Fibroblast of the aortic adventitia (primary cell): ENCODE data around the gene SLU7. TPM values are rescaled to one million over a fixed set of nuclear protein-coding genes. Genes with fewer than 3 reads are reported as not detected.
A peak's percentile ranks its signal among the peaks of the same experiment; 100 is the strongest.

Experiments
- DNase-seq: peaks from one replicate; pipeline ENCODE4 v3.0.0-alpha.2; 2010; ENCODE audit warnings: low read depth
- H3K4me3 ChIP-seq: 2 replicates; pipeline ENCODE4 v1.5.1; 2011; ENCODE audit warnings: low read depth, mild to moderate bottlenecking, control low read depth, low read length, moderate library complexity
- CTCF ChIP-seq: IDR thresholded peaks from 2 replicates; pipeline ENCODE4 v1.5.1; 2011; ENCODE audit warnings: mild to moderate bottlenecking, low read length, control low read depth, inconsistent platforms; ENCODE audit not compliant: insufficient read depth
- total RNA-seq: library from RNA; depleted of rRNA; stranded (reverse); fragments of >200 nt; gene quantifications from 2 replicates; pipeline ENCODE4 v1.2.3, GENCODE V29; 2012; ENCODE audit warnings: low replicate concordance

Gene SLU7
- 59.5 and 69.7 TPM in 2 replicates for total RNA-seq

GRCh38 chr5:160418561-160419457, at the start of gene SLU7:
SLU7 (minus strand) TSS chr5:160419081; CDS start chr5:160415294, 3,787 bp downstream.
- DNase-seq, result peak; percentile 94
- TF ChIP-seq CTCF, result no peak
- H3K4me3 ChIP-seq, result peak within 1 kb of the TSS; percentile 99

DNA sequence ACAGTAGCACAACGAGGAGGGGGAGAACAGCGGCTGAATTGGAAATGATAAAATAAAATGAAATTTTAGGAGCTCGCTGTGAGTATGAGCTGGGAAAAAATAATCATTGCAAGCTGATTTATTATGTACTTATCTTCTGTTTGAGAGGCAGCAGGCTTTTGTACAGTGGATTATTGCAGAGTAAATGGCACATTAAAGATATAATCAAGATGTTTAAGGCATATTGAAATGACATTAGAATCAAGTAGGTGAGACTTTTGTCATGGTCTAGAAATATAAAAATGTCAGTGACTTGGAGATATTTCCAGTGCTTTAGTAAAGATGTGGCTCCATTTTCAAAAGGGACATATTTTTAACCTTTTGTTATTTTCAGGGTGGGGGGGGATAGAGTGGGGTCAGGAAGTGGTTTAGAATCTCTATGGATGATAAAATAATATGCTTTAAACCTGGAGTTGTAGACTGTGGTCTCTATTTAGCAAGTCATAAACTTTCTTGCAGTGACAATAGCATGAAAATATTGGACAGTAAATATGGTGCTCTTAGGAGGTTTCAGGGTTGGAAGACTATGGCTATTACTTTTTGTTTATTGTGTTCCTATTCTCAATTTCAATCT, 49.6 kb upstream of the SLU7 start:
- no peak for TF ChIP-seq CTCF
- no peak for DNase-seq
- no peak overlapping the region for H3K4me3 ChIP-seq

GRCh38 chr5:160467555-160468362, 48.9 kb upstream of the SLU7 start:
- no peak for TF ChIP-seq CTCF
- peak; percentile 67 for DNase-seq
- no peak overlapping the region for H3K4me3 ChIP-seq

GRCh38 chr5:160466889-160467554, 48.1 kb upstream of the SLU7 start:
- no peak for TF ChIP-seq CTCF
- no peak overlapping the region for H3K4me3 ChIP-seq
- peak; percentile 79 for DNase-seq

GRCh38 chr5:160466116-160466515, 47.2 kb upstream of the SLU7 start:
- TF ChIP-seq CTCF, result no peak
- no peak overlapping the region for H3K4me3 ChIP-seq
- no peak for DNase-seq

DNA sequence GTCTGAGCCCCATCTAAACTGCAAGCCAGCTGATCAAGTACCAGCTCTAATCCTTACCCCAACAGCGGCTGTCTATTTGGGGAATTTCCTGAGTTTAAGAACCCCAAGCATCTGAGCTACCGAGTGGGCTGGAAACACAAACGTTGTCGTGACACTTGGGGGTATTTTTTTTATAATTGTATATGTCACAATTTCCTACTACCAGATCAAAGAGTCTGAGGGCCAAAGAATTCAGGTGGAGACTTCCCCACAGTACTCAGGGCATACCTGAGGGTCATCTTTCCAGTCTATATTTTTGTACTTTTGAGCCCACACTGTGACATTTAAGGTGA, 45.6 kb upstream of the SLU7 start:
- H3K4me3 ChIP-seq, result no peak overlapping the region
- no peak for TF ChIP-seq CTCF
- no peak for DNase-seq
